Measurements from ENCODE around the gene MTA3.

MTA3 gene

DNA sequence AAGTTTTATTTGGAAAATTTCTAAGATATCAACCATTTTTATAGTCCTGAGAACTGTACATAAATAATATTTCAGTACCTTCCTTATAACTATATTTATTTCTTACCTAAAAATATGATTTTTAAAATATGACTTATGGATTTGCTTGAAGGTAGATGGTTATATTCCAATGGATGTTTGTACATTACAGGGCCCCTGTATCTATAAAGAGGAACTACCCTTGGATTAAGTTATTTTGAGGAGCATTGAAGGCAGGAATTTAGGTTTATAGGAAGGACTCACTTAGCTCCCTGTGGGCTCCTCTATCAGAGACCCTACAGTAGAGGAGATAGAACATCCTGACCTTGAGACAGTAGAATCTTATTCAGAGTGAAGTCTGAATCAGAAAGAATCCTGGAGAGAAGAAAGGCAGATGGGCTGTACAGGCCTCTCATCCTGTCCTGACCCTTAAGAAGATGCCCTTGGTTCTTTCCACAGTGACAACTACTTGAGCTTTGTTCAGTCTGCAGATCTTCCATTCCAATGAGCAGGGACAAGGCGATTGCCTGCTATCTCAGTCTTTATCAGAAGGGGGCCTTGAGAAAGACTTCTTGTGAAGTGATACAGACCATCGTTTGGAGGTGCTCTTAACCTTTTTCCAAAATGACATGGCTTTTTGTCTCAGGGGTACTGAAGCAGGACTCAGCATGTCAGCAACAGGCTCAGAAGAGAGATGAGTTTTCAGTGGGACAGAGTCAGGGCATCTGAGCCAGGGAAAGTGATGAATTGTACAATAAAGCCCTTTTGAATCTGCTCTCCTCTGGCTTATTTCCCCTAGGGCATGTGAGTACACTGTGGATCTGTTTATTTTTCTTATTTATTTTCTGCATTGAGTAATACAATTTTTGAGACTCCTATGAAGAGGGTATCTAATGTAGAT lies 174.6 kb downstream of the MTA3 start:
- no peak for DNase-seq

GRCh38 chr2:42743659-42743990 lies 175.2 kb downstream of the MTA3 start:
- no peak for DNase-seq

DNA sequence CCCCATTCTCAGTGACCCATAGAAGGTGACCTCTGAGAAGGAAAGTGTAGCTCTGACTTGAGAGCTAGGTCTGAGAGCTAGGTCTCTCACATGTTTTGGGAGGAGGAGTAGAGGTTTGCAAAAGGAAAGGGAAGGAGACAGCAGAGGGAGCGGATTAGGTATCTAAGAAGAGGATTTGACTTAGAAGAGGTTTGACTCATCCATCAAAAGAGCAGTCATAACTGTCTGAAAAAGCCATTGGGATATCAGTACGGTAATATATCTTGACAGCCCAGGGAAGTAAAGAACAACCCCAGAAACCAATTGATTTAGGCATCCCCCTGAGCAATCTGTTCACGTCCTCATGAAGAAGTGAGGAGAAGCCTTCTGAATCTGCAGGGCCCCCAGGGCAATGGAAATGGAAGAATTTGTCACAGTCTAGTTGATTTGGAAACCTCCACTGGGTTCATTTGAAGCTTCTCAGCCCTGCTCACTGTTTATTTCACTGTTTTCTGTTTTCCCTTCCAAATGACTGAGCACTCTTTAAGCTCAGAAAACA lies 176.2 kb downstream of the MTA3 start:
- DNase-seq, result no peak

- no peak for DNase-seq
These were observed 179.0 kb downstream of the MTA3 start for GRCh38 chr2:42747422-42747821.

DNA sequence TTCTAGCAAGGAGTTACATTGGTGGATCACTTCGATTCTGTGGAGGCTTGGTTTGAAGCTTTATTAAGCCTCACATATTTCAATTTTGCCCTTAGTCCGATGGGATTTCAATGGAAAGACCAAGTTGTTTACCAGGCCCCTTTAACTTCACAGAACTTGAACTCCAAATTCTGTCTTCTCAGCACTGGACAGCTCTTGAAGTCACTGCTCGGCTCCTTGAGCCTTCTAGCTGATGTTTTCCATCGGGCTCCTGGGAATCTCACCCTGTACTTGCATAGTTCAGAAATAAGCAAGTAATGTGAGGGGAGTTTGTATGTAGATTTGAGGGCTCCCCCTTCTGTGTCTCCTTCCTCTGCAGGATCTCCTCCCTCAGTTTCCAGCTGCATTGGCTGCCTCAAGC lies 180.4 kb downstream of the MTA3 start:
- no peak for DNase-seq

DNA sequence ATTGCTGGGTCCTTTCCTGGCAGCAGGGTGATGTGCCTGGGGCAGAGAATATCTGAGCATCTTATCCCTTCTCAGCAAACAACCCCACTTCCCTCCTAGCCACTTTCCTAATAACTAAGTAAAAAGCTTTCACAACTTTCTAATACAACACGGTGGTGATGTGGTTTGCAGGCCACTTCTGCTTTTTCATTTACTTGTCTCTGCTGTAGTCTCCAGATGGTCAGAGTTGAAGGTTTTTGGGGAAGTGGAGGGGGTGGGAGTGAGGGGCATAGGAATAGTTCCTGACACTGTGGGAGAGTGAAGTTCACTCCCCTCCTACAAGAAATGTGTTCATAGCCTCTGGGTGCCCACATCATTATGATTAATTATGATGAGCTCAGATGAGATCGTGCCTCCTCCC lies 183.9 kb downstream of the MTA3 start:
- no peak for DNase-seq

DNA sequence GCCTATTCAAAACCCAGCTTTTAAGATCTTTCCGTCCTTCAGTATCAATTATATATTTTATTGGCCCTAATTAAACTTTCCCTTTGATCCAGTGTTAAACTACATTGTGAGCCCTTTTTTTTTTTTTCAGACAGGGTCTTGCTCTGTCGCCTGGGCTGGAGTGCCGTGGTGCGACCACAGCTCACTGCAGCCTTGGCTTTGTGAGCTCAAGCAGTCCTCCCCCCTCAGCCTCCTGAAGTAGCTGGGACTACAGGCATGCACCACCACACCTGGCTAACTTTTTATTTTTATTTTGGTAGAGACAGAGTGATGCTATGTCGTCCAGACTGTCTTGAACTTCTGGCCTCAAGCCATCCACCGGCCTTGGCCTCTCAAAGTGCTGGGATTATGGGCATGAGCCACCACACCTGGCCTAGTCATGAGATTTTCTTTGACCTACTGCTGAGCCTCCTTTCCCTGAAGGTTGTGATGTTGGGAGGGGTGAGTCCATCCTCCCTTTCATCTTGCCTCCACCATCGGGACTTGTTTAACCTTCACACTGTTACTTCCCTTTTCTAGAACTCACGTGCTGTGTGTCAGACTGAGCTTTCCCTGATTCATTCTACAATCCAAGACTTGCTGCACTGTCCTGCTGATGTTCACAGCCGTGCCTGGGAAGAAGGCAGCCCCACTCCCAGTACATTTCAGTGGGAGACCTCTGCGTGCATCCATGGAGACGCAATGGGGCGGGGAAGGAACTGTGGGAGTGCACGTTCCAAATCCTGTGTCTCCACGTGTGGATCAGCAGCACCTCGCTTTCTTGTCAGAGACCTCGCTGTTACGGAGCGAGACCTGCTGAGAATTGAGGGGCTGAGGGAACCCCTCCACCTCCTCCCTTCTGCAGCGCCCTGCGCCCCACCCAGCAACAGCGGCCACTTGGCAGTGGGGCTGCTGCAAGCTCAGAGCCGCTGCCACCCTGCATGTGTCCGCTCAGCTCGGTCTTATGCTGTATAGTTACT lies 184.7 kb downstream of the MTA3 start:
- DNase-seq, result no peak

DNA sequence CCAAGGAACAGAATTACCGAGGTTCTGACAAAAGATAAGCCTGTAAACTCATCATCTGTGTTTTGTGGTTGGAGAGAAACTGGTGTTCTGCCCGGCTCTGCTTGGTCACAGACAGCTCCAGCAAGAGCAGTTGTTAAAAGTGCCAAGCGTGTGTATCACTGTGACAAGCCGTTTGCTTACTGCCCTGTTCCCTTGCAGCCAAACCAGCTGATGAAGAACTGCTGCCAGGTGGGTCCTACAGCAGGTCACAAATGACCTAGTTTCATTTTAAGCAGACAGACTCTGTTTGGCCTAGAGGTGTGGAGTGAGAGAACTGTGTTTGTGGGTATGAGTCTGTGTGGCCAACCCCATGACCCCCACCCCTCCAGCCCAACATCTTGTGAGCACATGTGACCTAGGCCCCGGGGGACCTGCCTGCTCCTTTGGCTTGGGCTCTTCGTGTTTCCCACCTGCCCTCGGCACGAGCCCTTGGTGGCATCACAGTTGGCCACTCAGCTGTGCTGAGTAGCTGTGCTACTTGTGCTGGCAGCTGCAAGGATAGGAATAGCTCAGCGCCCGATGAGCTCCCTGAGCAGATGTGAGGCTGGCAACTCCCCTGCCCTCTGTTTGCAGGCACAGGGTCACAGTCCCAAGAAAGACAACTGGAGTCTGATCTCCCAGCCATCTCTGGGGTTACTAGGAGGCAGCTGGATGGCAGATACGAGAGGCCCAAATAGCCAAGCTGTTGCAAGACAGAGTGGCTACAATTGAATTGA lies 185.8 kb downstream of the MTA3 start:
- no peak for DNase-seq

- no peak for DNase-seq
These were observed 186.3 kb downstream of the MTA3 start for GRCh38 chr2:42754776-42755140.

DNA sequence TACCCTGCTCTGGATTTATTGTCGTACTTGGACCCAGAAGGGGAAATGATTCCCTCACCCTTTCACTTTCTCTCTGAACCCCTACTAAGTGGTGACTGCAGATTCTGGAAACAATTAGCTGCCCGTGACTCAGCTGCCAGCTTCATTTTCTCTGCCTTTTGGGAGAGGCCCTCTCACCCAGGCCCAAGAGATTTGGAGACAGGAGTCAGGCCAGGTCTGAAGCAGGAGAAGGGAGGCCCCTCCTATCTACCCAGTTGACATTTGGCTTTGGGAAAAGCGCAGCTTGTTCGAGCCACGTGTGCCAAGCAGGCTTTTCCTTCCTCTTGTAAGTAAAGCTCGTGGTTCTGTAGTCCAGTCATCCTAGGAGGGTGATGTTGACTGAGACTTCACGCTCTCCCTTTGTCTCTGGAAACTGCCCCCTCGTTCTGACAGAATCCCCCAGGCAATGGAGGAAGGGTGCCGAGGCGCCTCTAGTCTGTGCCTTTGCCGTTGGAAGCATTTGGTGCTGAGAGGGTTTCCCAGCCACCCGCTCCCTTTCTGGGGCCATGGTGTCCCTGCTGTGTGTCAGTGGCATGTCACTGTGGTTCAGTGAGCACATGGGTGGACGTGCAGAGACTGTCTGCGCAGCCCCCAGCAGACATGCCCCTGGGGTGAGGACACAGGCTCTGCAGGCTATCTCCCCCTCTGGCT lies 186.9 kb downstream of the MTA3 start:
- DNase-seq, result no peak

- no peak for DNase-seq
These were observed 187.8 kb downstream of the MTA3 start for GRCh38 chr2:42756150-42756775.

DNA sequence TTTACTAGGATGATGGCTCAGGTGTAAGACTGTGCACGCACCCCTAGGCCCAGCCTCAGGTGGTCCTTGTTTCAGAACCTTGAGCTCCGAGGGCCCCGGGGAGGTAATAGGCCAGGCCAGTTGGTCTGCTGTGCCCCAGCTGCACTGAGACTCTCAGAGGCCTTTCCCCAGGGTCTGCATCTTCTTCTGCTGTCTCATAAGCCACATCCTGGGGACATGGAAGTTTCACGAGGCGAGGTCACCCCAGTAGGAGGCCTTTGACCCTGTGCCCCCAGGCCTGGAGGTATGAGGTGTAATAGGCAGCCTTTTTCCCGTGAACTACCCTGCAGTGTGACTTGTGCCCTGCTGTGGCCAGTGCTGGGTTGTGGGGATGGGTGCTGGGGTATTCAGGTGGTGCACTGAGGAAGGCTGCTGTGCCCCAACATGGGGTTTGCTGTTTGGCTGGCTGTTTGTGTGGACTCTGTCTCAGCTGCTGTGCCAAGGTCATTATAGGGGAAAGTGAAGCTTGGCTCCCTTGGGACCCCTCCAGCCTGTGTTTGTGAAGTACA lies 188.6 kb downstream of the MTA3 start:
- DNase-seq, result no peak

- no peak for DNase-seq
These were observed 189.7 kb downstream of the MTA3 start for GRCh38 chr2:42757981-42758740.

DNA sequence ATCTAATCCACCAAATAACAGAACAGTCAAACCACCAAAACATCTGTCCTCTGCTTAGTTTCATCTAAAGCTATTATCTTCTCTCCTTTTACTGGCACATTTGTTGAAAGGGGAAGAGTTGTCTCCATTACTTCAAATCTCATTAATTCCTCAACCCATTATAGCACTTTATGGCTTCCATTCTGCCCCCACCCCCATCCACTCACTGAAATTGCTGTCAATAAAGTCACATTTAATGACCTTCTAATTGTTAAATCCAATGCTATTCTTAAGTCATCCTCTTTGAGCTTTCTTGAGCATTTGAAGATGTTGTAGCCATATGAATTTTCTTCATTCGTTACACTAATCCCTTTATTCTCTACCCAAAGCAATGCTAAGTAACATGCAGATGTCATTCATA lies 190.3 kb downstream of the MTA3 start:
- no peak for DNase-seq

DNA sequence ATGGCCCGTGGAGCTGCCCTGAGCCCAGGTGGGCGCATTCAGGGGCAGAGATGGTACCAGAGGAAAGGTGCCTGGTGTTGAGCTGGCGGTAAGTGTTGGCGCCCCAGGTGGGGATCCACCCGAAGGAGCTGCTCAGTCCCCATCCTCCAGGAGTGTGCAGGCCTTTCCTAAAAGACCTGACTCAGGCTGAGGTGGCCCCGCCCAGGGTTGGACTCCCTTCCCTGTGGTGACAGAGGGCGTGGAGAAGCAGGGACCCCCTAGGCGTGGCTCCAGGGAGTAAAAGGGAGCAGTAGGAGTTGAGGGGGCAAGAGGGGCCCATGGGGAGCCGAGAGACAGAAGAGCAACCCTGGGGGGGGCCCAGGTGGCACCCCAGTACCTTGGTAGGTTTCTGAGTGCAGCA lies 193.1 kb downstream of the MTA3 start:
- no peak for DNase-seq

- no peak for DNase-seq
These were observed 193.7 kb downstream of the MTA3 start for GRCh38 chr2:42762155-42762554.

DNA sequence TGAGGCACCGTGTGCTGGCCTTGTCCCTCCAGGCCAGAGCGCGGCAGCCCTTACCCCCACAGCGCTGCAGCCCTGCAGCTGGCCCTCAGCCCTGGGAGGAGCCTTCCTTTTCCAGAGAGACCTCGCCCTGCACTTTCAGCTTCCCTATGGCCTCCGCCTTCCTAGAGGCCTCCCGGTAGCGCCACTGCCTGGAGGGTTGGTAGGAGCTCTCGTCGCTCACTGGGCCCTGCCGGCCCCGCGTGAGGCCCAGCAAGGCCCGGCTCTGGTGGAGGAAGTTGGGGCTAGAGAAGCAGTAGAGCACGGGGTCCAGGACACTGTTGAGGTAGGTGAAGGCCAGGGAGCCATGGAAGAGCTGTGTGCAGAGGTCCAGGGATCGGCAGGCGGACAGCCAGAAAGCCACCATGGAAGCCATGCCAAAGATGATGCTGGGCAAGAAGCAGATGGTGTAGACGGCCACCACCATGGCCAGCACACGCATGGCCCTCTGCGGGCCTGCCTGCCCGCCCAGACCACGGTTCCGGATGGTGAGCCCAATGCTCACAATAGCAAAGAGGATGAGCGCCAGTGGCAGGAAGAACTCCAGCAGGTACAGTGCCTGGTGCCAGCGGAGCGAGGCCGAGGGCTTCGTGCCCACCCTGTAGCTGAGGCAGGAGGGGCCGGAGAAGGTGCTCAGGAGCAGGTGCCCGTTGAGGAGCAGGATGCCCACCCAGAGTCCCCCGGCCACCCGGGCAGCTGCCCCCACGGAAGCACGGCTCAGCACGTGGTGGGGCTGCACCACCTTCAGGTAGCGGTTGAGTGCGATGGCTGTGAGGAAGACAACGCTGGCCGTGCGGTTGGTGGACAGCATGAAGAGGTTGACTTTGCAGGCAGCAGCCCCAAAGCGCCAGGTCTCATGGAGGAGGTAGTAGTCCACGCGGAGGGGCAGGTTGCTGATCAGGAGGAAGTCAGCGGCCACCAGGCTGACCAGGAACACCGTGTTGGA lies 194.7 kb downstream of the MTA3 start:
- DNase-seq, result no peak

DNA sequence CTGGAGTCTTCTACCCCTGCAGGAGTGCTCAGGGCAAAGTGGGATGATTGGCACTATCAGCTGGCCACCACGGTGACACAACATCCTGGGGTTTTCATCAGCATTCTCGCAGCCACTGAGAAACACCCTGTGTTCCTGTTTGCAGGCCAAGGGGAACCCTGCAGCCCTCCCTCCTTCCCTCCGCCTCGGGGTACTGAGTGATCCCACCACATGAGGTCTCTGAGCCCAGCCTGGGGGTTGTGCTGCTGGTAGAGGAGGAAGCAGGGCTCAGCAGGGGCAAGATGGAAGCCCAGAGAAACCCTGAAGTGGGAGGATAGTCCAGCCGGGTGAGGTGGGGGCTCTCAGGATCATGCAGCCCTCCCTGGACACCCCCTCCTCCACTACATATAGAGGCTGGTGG lies 195.7 kb downstream of the MTA3 start, which contains the start of gene OXER1:
Gene OXER1 (minus strand): TSS at position 40 of the 400 bp plus-strand sequence. CDS start 73 bp downstream, outside the sequence.
- no peak for DNase-seq

DNA sequence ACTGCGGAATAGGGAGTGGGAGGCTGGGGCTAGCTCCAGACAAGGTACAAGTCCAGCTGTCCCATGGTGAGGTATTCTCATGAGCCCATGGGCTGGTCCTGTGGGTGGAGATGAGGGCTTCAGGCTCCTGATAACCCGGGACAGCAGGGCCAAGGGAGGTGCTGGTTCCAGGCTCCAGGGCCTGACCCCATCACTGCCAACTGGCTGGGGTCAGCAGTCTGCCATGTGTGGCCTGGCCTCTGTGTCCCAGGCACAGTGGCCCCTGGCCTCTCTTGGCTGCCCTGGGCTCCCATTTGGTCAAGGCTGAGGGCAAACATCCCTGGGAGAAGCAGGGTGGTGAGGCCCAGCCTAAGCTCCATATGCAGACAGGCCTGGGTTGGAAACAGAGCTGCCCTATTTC lies 196.5 kb downstream of the MTA3 start:
- no peak for DNase-seq

All from NCI-H2227 treated with DMSO at 0.1 percent for 48 hours (cell line).